ENCODE results near the gene RAB35.

Gene RAB35

DNA sequence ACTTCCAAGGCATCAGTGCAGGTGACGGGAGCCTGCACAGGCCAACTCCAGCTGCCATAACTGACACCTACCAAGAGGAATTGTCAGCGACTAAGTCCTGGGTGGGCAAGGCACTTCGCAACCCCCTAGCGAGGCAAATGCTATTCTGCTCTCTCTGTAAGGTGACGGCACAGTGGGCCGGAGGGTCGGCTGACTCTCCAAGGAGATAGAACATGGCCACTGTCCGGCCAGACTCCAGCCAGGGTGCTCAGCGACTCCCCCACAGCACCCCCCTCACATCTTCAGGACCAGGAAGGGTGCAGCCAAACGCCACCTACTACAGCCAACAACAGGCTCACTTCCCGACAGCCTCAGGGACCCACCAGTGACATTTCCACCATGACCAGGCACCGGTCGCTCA, 13.2 kb downstream of the RAB35 start:
- no peak for DNase-seq (ENCODE audit: low read depth)

DNA sequence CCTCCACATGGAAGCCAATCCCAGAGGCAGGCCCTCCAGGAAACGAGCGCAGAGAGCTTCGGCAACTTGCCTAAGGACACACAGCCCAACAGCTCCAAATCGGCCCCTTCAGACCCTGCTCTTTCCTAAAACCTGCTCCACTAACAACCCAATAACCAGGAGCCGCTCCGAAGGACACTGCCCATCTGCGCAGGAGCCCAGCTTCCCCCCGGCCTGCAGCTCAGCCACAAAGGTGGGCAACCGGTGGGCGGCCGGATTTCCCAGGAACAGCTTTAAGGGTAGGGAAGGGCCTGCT, 13.6 kb downstream of the RAB35 start:
- DNase-seq (ENCODE audit: low read depth): no peak

GRCh38 chr12:120102189-120103043, 14.1 kb downstream of the RAB35 start:
- DNase-seq (ENCODE audit: low read depth): no peak

DNA sequence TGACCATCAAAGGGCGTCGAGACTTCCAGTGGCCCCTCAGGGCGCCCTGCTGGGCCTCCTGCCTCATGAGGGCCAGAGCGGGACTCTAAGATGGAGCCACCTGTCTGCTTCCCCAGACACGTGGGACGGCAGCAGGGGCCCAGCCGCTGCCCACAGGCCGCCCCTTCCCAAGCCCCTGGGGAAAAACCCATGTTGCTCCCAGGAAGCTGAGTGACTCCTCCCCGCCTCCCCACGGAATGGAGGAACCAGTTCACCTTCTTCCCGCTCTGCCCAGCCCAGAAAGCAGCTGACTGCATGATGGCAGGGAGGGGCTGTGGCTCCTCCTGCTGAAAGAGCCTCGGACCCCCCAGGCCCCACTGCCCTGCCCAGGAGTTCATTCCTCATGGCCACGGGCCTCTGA, 14.9 kb downstream of the RAB35 start:
- no peak for DNase-seq (ENCODE audit: low read depth)

DNA sequence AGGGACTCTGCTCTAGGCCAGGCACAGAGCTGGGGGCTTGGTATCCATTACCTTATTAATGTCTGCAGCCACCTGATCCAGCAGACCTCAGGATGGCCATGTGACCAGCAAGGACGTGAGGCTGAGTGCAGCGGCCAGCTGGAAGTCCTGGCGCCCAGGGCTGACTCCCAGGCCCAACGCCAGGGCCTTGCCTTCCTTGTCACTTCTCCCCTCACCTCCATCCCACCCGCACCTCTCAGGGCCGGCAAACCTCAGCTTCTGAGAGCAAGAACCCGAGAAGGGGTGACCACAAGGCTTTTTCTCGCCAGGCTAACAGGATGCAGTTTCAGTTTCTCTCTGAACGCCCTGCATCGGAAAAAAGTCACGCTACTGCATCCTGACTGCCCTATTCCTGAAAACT, 15.4 kb downstream of the RAB35 start:
- no peak for DNase-seq (ENCODE audit: low read depth)

GRCh38 chr12:120100630-120101029, 15.9 kb downstream of the RAB35 start:
- DNase-seq (ENCODE audit: low read depth): no peak

DNA sequence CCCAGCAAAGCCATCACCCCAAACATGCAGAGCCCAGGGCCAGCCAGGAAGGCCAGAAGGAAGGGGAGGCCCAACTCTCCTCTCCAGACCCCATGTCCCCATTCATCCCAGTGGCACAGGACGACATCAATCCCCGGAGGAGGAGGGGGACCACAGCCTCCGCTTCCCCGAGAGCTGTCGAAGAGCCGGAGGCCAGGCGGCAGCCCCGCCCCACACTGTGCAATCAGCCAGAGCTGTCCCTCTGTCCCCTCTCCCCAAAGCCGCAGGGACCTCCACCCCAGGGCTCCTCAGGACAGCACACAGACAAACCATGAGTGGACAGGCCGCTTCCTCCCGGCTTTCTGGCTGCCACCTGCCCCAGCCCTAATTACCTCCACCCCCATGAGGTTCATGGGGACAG, 16.8 kb downstream of the RAB35 start:
- DNase-seq (ENCODE audit: low read depth): no peak

- DNase-seq (ENCODE audit: low read depth): no peak
These were observed 17.6 kb downstream of the RAB35 start for GRCh38 chr12:120098756-120099470.

DNA sequence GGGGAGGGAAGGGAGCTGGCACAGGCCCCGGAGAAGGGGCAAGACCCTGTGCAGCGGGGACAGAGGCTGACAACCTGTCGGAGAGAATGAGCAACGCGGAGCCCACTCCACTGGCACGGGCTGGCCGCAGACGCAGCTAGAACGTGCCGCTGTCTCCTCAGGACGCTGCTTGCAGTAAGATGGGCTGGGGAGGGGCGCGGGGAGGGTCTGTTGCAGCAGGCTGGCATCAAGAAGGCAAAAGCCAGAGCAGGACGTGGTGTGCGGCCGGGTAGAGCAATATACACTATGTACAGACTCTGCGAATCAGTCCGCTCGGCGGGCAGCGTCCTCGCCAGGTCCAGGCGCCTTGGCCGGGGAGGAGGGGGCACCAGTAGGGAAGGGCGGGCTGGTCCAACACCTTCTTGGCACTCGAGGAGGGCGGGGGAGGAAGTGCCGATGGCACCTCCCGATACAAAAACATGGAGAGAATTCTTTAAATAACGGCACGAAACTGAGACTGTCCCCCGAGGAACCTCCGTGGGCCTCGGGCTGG, 19.8 kb downstream of the RAB35 start:
- DNase-seq (ENCODE audit: low read depth): no peak

- no peak for DNase-seq (ENCODE audit: low read depth)
These were observed 20.8 kb downstream of the RAB35 start for GRCh38 chr12:120095736-120096135.

DNA sequence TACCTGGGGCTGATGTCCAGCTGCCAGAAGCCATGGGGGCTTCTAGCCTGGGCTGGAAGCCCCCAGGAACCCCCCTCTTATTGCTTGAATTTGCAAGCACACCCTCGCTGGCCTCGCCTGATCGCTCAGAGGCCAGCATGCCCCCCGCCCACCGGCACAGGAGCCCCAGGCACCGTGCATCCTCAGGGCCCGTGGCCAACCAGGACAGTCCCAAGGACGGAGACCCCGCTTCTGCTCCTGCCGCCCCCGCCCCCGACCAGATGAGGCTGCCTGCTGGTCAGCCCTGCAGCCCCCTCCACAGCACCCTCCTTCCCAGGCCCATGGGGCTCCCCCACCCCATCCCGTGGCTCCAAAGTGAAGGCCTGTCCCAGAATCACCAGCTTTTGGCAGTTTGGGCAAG, 21.2 kb downstream of the RAB35 start:
- no peak for DNase-seq (ENCODE audit: low read depth)

DNA sequence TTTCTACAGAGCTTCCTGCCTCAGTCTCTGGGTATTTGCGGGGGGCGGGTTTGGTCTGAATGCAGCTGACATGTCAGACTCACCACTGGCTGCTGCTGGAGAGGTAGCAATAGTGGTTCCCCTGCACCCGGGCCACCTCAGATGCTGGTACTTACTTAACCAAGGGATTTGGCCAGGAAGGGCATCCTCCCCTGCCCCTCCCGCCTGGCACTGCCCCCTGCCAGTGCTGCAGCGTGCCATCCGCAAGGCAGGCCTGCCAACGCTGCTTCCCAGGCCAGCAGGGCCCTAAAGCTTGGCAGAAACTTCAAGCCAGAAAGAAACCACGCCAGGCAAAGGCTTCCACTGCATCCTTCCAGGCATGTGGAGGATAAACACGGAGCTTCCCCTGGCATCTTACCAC, 22.1 kb downstream of the RAB35 start:
- no peak for DNase-seq (ENCODE audit: low read depth)

- DNase-seq (ENCODE audit: low read depth): no peak
These were observed 22.8 kb downstream of the RAB35 start for GRCh38 chr12:120093592-120094355.

DNA sequence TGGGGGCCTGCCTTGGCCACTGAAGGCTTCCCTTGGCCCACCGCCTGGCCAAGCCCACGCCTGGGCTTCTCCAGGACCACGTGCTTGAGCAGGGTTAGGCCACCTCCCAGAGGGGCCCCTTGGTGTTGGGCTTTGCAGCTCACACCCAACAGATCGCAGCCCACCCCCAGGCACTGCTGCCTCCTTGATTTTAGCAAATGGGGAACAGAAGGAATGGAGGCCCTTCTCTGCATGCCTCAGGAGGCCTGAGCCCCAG, 23.3 kb downstream of the RAB35 start:
- no peak for DNase-seq (ENCODE audit: low read depth)

DNA sequence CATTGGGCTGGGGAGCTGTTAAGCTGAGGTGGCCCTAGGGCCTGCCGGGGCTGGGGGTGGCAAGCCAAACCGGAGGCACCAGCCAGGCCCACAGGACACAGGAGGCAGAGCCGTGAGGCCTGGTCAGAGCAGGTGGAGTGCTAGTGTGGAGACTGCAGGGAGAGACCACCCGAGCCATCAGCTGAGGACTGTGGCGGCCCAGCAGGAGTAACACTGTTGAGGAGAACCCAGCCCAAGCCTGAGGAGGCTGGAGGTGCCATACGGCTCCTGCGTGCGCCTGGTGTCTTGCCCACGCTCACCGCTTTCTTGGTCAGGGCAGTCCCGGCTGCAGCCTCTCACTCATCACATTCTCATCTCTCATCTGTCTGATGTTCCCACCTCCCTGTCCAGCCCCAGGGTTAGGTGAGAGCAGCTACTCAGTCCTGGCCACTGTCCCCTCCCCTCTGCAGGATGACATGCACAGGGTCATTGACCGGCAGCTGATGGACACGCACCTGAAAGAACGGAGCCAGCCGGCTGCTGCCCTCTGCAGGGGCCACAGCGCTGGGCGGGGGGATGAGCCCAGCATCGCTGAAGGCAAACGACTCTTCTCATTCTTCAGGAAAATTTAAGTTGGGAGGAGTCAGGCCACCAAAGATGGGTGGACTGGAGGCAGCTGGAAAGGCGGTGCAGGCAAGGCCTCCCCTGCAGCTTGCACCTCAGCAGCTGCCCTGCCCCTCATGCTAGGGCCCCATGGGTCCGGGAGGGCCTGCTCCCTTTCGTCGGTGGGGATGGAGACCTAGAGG, 23.8 kb downstream of the RAB35 start:
- no peak for DNase-seq (ENCODE audit: low read depth)

DNA sequence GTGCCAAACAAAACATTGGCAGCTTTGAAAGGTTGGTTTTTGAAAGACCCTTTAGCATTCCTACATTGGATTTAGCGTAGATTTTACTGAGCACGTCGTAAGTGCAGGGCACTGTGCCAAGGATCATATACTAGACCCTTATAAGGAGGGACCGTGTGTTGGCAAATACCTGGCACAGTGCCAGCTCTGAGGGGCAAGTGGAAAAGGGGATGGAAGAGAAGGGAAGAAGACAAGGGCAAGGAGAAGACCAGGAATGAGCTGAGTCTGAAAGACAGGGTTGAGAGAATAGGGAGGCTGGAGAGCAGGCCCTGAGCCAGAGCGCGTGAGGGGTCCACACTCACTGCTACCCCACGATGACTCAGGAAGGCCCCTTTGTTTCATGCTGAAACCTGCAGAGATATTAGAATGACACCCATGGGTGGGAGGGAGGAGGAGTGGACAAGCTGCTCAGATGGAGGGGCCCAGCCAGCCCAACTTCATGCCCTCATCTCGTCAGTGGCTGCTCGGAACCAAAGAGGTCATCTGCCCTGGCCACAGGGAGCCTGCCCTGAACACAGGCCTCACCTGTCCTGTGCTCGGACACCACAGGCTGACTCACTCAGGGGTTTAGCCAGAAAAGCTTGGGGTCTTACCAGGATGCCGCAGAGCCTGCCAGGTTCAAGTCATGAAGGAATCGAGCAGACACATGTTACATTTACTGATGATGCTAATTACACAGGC, 25.0 kb downstream of the RAB35 start:
- DNase-seq (ENCODE audit: low read depth): no peak

DNA sequence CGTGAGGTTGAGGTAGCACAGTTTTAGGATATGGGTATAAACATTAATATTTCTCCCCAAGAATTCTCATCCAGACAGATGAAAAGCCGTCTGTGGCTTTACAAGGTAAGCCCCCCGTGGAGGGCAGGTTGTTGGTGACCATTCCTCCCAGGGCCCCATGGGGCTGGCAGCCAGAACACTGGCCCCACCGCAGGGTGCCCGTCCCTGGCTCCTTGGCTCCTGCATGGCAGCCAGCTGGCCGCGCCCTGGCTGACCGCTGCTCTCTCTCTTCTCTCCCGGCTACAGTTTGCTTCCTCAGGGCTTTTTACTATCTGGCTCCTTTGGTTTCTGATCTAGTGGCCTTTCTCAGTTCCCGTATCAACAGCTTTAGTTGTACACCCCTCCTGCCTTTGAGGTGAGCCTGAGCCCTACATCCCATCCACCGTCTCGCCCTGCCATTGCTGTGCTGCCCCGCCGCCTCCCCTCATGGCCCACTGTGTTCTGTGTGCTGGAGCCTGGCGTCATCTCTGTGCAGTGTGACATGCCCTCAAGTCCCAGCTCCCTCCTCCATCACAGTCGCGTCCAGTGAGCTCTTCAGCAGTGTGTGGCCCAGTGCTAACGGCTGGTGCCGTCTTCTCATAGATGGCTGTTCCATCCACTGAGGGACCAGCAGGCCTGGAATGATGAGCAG, 25.8 kb downstream of the RAB35 start:
- no peak for DNase-seq (ENCODE audit: low read depth)

DNA sequence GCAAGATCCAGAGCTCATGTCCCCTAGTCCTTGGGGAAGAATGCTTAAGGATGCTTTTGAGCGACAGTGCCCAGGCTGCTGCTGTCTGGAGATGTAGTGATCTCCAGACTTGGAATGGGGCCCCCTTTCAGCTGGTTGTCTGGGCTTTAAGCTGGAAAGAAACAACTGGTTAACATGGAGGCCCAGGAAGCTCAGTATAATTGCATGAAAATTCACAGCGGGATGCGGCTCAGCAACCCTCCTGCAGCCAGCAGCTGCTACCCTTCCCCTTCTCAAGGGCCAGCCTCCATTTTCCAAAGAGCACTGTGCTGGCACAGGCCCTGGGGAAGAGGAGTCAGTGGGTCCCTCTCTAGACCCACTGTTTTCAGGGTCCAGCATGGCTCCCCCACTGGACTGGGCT, 26.3 kb downstream of the RAB35 start:
- no peak for DNase-seq (ENCODE audit: low read depth)

DNA sequence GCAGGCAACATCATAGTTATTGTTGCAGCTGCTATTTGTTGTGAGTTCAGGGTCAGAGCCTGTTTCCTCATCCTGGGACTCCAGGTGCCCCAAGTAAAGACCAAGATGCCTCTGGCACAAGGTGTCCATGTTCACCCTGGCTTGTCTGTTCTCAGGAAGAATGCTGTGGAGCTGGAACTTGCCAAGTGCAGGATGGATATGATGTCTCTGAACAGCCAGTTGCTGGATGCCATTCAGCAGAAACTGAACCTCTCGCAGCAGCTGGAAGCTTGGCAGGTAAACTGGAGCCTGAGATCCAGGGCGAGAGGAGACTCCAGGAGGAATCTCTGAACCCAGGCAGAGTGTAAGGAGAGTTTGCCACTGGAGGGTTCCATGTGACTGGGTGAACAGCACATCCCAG, 26.8 kb downstream of the RAB35 start:
- no peak for DNase-seq (ENCODE audit: low read depth)

GRCh38 chr12:120089105-120089504, 27.4 kb downstream of the RAB35 start:
- no peak for DNase-seq (ENCODE audit: low read depth)

Measured in stimulated activated CD8-positive, alpha-beta memory T cell treated with anti-CD3 and anti-CD28 coated beads, Interleukin-15, amount 100 ng/mL, for 1 hour (primary cell).